Fibroblast of lung (primary cell): ENCODE results near the gene MMP15.

Source experiments
- CTCF ChIP-seq, 2 donors: IDR thresholded peaks in 1 of 2; conservative IDR thresholded peaks in 1 of 2; 1 replicate in 1 of 2; 2 replicates in 1 of 2; pipeline ENCODE4 v1.5.1; 2011 to 2012; ENCODE audit warnings: low read length in 2 of 2, control low read depth in 1 of 2, inconsistent platforms in 1 of 2, low read depth in 1 of 2, mild to moderate bottlenecking in 1 of 2
- EZH2 ChIP-seq: IDR thresholded peaks from 2 replicates; pipeline ENCODE4 v1.5.1; 2012; ENCODE audit warnings: low read length, control low read depth, mild to moderate bottlenecking; ENCODE audit errors: missing control alignments

GRCh38 chr16:58011652-58012051 lies 13.9 kb upstream of the MMP15 start:
- TF ChIP-seq CTCF (conservative IDR thresholded peaks at IDR 0.05 in 1 of 2, IDR thresholded peaks at IDR 0.05 in 1 of 2; ENCODE audit: low read depth in 1 of 2, low read length in 2 of 2) (no peak), EZH2 (no peak)
